ENCODE measurements around the gene LMCD1.

DNA sequence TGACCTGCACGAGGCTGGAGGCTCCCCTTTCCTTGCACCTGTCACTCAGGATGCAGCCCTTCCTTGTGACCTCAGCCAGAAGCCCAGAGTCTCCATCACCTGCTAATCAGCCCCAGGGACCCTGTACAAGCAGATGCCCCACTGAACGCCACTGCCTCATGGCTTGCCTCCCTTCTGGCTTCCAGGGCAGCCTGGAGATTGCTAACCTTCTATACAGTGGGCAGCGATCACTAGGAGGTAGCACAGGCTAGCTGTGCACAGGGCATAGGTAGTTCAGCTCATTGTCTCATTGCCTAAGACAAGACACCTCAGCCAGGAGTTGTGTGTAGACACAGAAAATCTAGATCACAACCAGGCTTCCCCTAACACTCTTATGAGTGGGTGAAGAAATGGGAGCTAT, 93.6 kb downstream of the LMCD1 start:
- TF ChIP-seq, protein P1, sequence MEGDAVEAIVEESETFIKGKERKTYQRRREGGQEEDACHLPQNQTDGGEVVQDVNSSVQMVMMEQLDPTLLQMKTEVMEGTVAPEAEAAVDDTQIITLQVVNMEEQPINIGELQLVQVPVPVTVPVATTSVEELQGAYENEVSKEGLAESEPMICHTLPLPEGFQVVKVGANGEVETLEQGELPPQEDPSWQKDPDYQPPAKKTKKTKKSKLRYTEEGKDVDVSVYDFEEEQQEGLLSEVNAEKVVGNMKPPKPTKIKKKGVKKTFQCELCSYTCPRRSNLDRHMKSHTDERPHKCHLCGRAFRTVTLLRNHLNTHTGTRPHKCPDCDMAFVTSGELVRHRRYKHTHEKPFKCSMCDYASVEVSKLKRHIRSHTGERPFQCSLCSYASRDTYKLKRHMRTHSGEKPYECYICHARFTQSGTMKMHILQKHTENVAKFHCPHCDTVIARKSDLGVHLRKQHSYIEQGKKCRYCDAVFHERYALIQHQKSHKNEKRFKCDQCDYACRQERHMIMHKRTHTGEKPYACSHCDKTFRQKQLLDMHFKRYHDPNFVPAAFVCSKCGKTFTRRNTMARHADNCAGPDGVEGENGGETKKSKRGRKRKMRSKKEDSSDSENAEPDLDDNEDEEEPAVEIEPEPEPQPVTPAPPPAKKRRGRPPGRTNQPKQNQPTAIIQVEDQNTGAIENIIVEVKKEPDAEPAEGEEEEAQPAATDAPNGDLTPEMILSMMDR (IDR thresholded peaks at IDR 0.05): no peak
- TF ChIP-seq POLR2A (IDR thresholded peaks at IDR 0.05): no peak

Measured in body of pancreas (tissue), 4 donors.